Astrocyte (in vitro differentiated cells and primary cell): ENCODE results near the gene LMAN2L. TPM values are rescaled to one million over a fixed set of nuclear protein-coding genes. Genes with fewer than 3 reads are reported as not detected.
A peak's percentile ranks its signal among the peaks of the same experiment; 100 is the strongest.

ENCODE experiments used
- DNase-seq: peaks from one replicate; pipeline ENCODE4 v3.0.0-alpha.2; 2010; ENCODE audit warnings: low read depth
- FAIRE-seq: peaks from 2 replicates; lab custom pipeline; 2011; peaks lifted over from hg19 to GRCh38; lab: Jason Lieb, UNC
- H2AFZ ChIP-seq: 2 replicates; pipeline ENCODE4 v1.6.0; 2012; ENCODE audit warnings: low read depth, low read length, inconsistent platforms
- H3K27ac ChIP-seq: 2 replicates; pipeline ENCODE4 v1.5.1; 2011; ENCODE audit warnings: low read depth, low read length, inconsistent platforms
- H3K27me3 ChIP-seq: 2 replicates; pipeline ENCODE4 v1.6.0; 2011; ENCODE audit warnings: low read length, inconsistent platforms; ENCODE audit not compliant: insufficient read depth
- H3K36me3 ChIP-seq: 2 replicates; pipeline ENCODE4 v1.5.1; 2011; ENCODE audit warnings: low read length, inconsistent platforms; ENCODE audit not compliant: insufficient read depth
- H3K4me1 ChIP-seq: 2 replicates; pipeline ENCODE4 v1.5.1; 2011; ENCODE audit warnings: low read length, inconsistent platforms; ENCODE audit not compliant: insufficient read depth
- H3K4me2 ChIP-seq: 2 replicates; pipeline ENCODE4 v1.6.0; 2012; ENCODE audit warnings: low read length, inconsistent platforms
- H3K4me3 ChIP-seq: 2 replicates; pipeline ENCODE4 v1.5.1; 2011; ENCODE audit warnings: low read depth, mild to moderate bottlenecking, low read length, inconsistent platforms; ENCODE audit not compliant: insufficient read depth
- H3K79me2 ChIP-seq: 2 replicates; pipeline ENCODE4 v1.6.0; 2012; ENCODE audit warnings: mild to moderate bottlenecking, low read length, inconsistent platforms; ENCODE audit not compliant: insufficient read depth
- H3K9ac ChIP-seq: 2 replicates; pipeline ENCODE4 v1.6.0; 2012; ENCODE audit warnings: mild to moderate bottlenecking, low read length, inconsistent platforms
- H3K9me3 ChIP-seq: 2 replicates; pipeline ENCODE4 v1.5.1; 2012; ENCODE audit warnings: low read depth, mild to moderate bottlenecking, low read length, inconsistent platforms; ENCODE audit not compliant: insufficient read depth
- H4K20me1 ChIP-seq: 2 replicates; pipeline ENCODE4 v1.6.0; 2012; ENCODE audit warnings: low read length, inconsistent platforms; ENCODE audit not compliant: insufficient read depth
- H3K27ac Mint-ChIP-seq: one replicate; pipeline ENCODE4 v1.8.0; 2021; ENCODE audit warnings: mild to moderate bottlenecking, mixed read lengths; ENCODE audit not compliant: unreplicated experiment
- H3K27me3 Mint-ChIP-seq: one replicate; pipeline ENCODE4 v1.8.0; 2021; ENCODE audit warnings: low read depth, mixed read lengths; ENCODE audit not compliant: unreplicated experiment
- H3K36me3 Mint-ChIP-seq: one replicate; pipeline ENCODE4 v1.8.0; 2021; ENCODE audit warnings: low read depth, mixed read lengths; ENCODE audit not compliant: unreplicated experiment
- H3K4me1 Mint-ChIP-seq: one replicate; pipeline ENCODE4 v1.8.0; 2021; ENCODE audit warnings: low read depth, mixed read lengths; ENCODE audit not compliant: unreplicated experiment
- H3K4me3 Mint-ChIP-seq: one replicate; pipeline ENCODE4 v1.8.0; 2021; ENCODE audit warnings: mild to moderate bottlenecking, moderate library complexity, mixed read lengths; ENCODE audit not compliant: unreplicated experiment
- H3K9me3 Mint-ChIP-seq: one replicate; pipeline ENCODE4 v1.8.0; 2021; ENCODE audit warnings: mild to moderate bottlenecking, mixed read lengths; ENCODE audit not compliant: unreplicated experiment
- CTCF ChIP-seq: IDR thresholded peaks from 2 replicates; pipeline ENCODE4 v1.5.1; 2011; ENCODE audit warnings: low read depth, mild to moderate bottlenecking, inconsistent platforms, low read length, moderate library complexity; ENCODE audit not compliant: insufficient read depth
- EZH2 ChIP-seq: IDR thresholded peaks from 2 replicates; pipeline ENCODE4 v1.6.1; 2012; ENCODE audit warnings: mild to moderate bottlenecking, low read length, inconsistent platforms; ENCODE audit not compliant: insufficient read depth
- total RNA-seq: library from RNA; stranded (reverse); gene quantifications from 2 replicates; pipeline ENCODE4 v1.2.1, GENCODE V29; 2021

The LMAN2L gene
- total RNA-seq, 1 donor from 2014 or later = 19.8 TPM

GRCh38 chr2:96762529-96763311 is 22.9 kb upstream of the LMAN2L start:
- Histone ChIP-seq H4K20me1 (peaks cover 29% of the 10 kb centered on the region), H3K9ac (peak overlapping the region; percentile 12), H3K36me3 (no peaks in the 10 kb centered on the region), H3K4me1 (peaks cover 27% of the 10 kb centered on the region), H3K9me3 (no peaks in the 10 kb centered on the region), H3K4me3 (peak overlapping the region; percentile 30), H2AFZ (no peak overlapping the region), H3K79me2 (peaks cover 10% of the 10 kb centered on the region), H3K27me3 (no peaks in the 10 kb centered on the region), H3K27ac (no peak overlapping the region), H3K4me2 (peak overlapping the region; percentile 89)
- Mint-ChIP-seq H3K27me3 (peaks cover 6% of the 10 kb centered on the region), H3K9me3 (peaks cover 3% of the 10 kb centered on the region), H3K36me3 (no peaks in the 10 kb centered on the region), H3K4me3 (peak overlapping the region; percentile 76), H3K4me1 (peaks cover 20% of the 10 kb centered on the region), H3K27ac (peak overlapping the region; percentile 20)
- DNase-seq (peak; percentile 43), FAIRE-seq (no peak)
- TF ChIP-seq EZH2 = no peak
- no peak for TF ChIP-seq CTCF

GRCh38 chr2:96760986-96761832 is 21.3 kb upstream of the LMAN2L start:
- no peaks in the 10 kb centered on the region for H3K27me3 ChIP-seq
- peaks cover 21% of the 10 kb centered on the region for H4K20me1 ChIP-seq
- H2AFZ ChIP-seq = peak overlapping the region; percentile 93
- Mint-ChIP-seq H3K27me3 (peaks cover 6% of the 10 kb centered on the region), H3K4me3 (peak overlapping the region; percentile 76), H3K36me3 (no peaks in the 10 kb centered on the region), H3K27ac (peak overlapping the region; percentile 41), H3K4me1 (peaks cover 20% of the 10 kb centered on the region), H3K9me3 (peaks cover 3% of the 10 kb centered on the region)
- peak overlapping the region; percentile 1 for H3K27ac ChIP-seq
- TF ChIP-seq CTCF = no peak
- TF ChIP-seq EZH2 = no peak
- H3K79me2 ChIP-seq = peaks cover 7% of the 10 kb centered on the region
- no peaks in the 10 kb centered on the region for H3K9me3 ChIP-seq
- H3K9ac ChIP-seq = peak overlapping the region; percentile 78
- no peak for DNase-seq
- H3K4me2 ChIP-seq = peak overlapping the region; percentile 89
- FAIRE-seq = no peak
- H3K36me3 ChIP-seq = no peaks in the 10 kb centered on the region
- peak overlapping the region; percentile 65 for H3K4me3 ChIP-seq
- H3K4me1 ChIP-seq = peaks cover 27% of the 10 kb centered on the region
